ENCODE results near the gene NAA25.

The NAA25 gene

DNA sequence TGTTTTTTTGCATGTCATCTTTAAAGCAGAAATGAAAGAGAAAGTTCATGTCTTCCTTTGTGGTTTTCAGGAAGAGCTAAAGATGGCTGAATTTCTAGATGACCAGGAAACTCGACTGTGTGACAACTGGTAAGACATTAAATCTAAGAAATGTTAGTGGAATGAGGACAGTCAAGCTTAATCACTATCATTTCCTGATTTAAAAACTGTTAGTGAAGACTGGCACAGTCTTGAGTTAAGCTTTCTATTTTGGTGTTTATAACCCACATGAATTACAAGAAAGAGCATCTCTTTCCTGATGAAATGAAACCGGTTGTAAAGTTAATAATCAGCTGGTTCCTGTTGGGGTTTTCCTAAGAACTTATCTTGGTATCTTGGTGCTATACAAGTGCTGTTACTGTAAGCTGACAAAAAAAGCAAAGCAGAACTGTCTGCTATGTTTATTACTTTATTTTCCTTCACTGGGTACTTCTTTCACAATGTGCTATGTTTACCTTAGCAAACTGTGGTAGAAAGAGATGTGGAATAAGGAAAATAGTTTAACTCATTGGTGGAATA lies 21.9 kb upstream of the NAA25 start:
- Histone ChIP-seq H3K79me1 (ENCODE audit: low read depth, low read length) (no peaks in the 10 kb centered on the region), H3K4me1 (ENCODE audit: control insufficient read depth in 2 of 2, insufficient read depth in 1 of 2, low read depth in 1 of 2, low read length in 2 of 2) (peaks cover 2 to 3% of the 10 kb centered on the region in 2 donors), H2BK12ac (ENCODE audit: low read length) (no peak overlapping the region), H3K9me3 (replicated peaks in 1 of 2; ENCODE audit: control insufficient read depth in 2 of 2, insufficient read depth in 1 of 2, low read depth in 1 of 2, low read length in 2 of 2) (no peaks in the 10 kb centered on the region), H3K14ac (ENCODE audit: low read length) (no peak overlapping the region), H3K4me3 (ENCODE audit: low read length in 2 of 2) (no peak overlapping the region), H3K4me2 (ENCODE audit: insufficient read depth, low read length, poor library complexity, severe bottlenecking) (no peak overlapping the region), H4K91ac (ENCODE audit: low read depth, low read length, poor library complexity) (no peak overlapping the region), H2BK15ac (ENCODE audit: low read length) (no peak overlapping the region), H2AFZ (ENCODE audit: low read length) (no peak overlapping the region), H4K8ac (ENCODE audit: low read depth, low read length) (no peak overlapping the region), H3K27me3 (ENCODE audit: control insufficient read depth in 3 of 3, insufficient read depth in 3 of 3, low read depth in 1 of 3, low read length in 3 of 3) (no peaks in the 10 kb centered on the region), H3K36me3 (replicated peaks in 1 of 2; ENCODE audit: control insufficient read depth in 2 of 2, insufficient read depth in 2 of 2, low read length in 2 of 2) (peaks cover 4 to 29% of the 10 kb centered on the region in 2 donors), H2BK120ac (ENCODE audit: low read depth, low read length) (no peak overlapping the region), H3K18ac (ENCODE audit: low read length) (no peak overlapping the region), H3K4ac (ENCODE audit: low read length) (no peak overlapping the region), H3K27ac (replicated peaks; ENCODE audit: low read length) (no peak overlapping the region), H2BK5ac (ENCODE audit: low read length) (no peak overlapping the region), H3K9ac (ENCODE audit: low read depth, low read length, poor library complexity) (no peak overlapping the region), H3K23ac (ENCODE audit: low read depth, low read length, poor library complexity) (no peak overlapping the region), H2AK5ac (ENCODE audit: low read depth, low read length) (no peak overlapping the region)
- no peak for DNase-seq (ENCODE audit: low spot score)
- no CpG with 5 or more reads among the region's 2 CpGs for WGBS, 2 donors (ENCODE audit: extremely low coverage in 2 of 2, insufficient read length in 2 of 2, insufficient replicate concordance in 1 of 2)

- H3K4me2 ChIP-seq (ENCODE audit: insufficient read depth, low read length, poor library complexity, severe bottlenecking) = no peak overlapping the region
- H3K9ac ChIP-seq (ENCODE audit: low read depth, low read length, poor library complexity) = no peak overlapping the region
- H2BK120ac ChIP-seq (ENCODE audit: low read depth, low read length) = no peak overlapping the region
- H3K4me3 ChIP-seq (ENCODE audit: low read length in 2 of 2) = no peak overlapping the region
- H3K9me3 ChIP-seq (replicated peaks in 1 of 2; ENCODE audit: control insufficient read depth in 2 of 2, insufficient read depth in 1 of 2, low read depth in 1 of 2, low read length in 2 of 2) = no peaks in the 10 kb centered on the region
- H4K8ac ChIP-seq (ENCODE audit: low read depth, low read length) = no peak overlapping the region
- no peaks in the 10 kb centered on the region for H3K27me3 ChIP-seq (ENCODE audit: control insufficient read depth in 3 of 3, insufficient read depth in 3 of 3, low read depth in 1 of 3, low read length in 3 of 3)
- no peak overlapping the region for H2AK5ac ChIP-seq (ENCODE audit: low read depth, low read length)
- no peak overlapping the region for H3K18ac ChIP-seq (ENCODE audit: low read length)
- H2BK15ac ChIP-seq (ENCODE audit: low read length) = no peak overlapping the region
- H3K23ac ChIP-seq (ENCODE audit: low read depth, low read length, poor library complexity) = no peak overlapping the region
- no peak overlapping the region for H3K14ac ChIP-seq (ENCODE audit: low read length)
- no peak overlapping the region for H4K91ac ChIP-seq (ENCODE audit: low read depth, low read length, poor library complexity)
- no peak overlapping the region for H3K4ac ChIP-seq (ENCODE audit: low read length)
- H3K79me1 ChIP-seq (ENCODE audit: low read depth, low read length) = no peaks in the 10 kb centered on the region
- WGBS, 2 donors (ENCODE audit: extremely low coverage in 2 of 2, insufficient read length in 2 of 2, insufficient replicate concordance in 1 of 2) = no CpG with 5 or more reads among the region's 7 CpGs
- DNase-seq (ENCODE audit: low spot score) = no peak
- H3K36me3 ChIP-seq (replicated peaks in 1 of 2; ENCODE audit: control insufficient read depth in 2 of 2, insufficient read depth in 2 of 2, low read length in 2 of 2) = peaks cover 0 to 17% of the 10 kb centered on the region in 2 donors
- no peak overlapping the region for H2AFZ ChIP-seq (ENCODE audit: low read length)
- no peak overlapping the region for H2BK5ac ChIP-seq (ENCODE audit: low read length)
- H3K27ac ChIP-seq (replicated peaks; ENCODE audit: low read length) = no peak overlapping the region
- H3K4me1 ChIP-seq (ENCODE audit: control insufficient read depth in 2 of 2, insufficient read depth in 1 of 2, low read depth in 1 of 2, low read length in 2 of 2) = peaks cover 3 to 9% of the 10 kb centered on the region in 2 donors
- no peak overlapping the region for H2BK12ac ChIP-seq (ENCODE audit: low read length)
Measured at GRCh38 chr12:112126911-112127310, 18.3 kb upstream of the NAA25 start.

DNA sequence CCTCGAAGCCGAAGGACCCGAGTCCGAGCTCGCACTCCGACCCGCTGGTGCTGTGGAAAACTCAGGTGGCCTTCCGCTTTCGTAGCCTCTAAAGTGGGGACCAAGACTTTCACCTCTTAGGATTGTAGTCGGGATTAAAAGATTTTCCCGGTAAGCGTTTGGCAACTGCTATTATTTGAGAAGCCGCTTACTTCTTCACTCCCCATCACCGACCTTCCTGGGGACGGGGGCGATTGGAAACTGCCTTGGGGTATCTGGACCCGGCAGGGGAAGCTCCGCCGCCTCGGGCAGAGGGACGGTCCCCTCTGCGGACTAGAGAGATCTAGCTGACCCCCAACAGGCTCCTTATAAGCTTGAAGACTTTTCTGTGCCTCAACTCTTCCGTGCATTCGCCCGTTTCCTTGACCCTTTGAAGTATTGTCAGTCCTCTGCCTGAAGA lies 17.4 kb upstream of the NAA25 start:
- no peak for DNase-seq (ENCODE audit: low spot score)
- no peaks in the 10 kb centered on the region for H3K9me3 ChIP-seq (replicated peaks in 1 of 2; ENCODE audit: control insufficient read depth in 2 of 2, insufficient read depth in 1 of 2, low read depth in 1 of 2, low read length in 2 of 2)
- peaks cover 0 to 8% of the 10 kb centered on the region in 2 donors for H3K36me3 ChIP-seq (replicated peaks in 1 of 2; ENCODE audit: control insufficient read depth in 2 of 2, insufficient read depth in 2 of 2, low read length in 2 of 2)
- H4K8ac ChIP-seq (ENCODE audit: low read depth, low read length) = no peak overlapping the region
- peak overlapping the region; percentile 97 for H3K9ac ChIP-seq (ENCODE audit: low read depth, low read length, poor library complexity)
- H3K27me3 ChIP-seq (ENCODE audit: control insufficient read depth in 3 of 3, insufficient read depth in 3 of 3, low read depth in 1 of 3, low read length in 3 of 3) = no peaks in the 10 kb centered on the region
- H3K14ac ChIP-seq (ENCODE audit: low read length) = no peak overlapping the region
- peak overlapping the region; percentile 15 for H3K18ac ChIP-seq (ENCODE audit: low read length)
- H2AFZ ChIP-seq (ENCODE audit: low read length) = peak overlapping the region; percentile 90
- H2BK120ac ChIP-seq (ENCODE audit: low read depth, low read length) = no peak overlapping the region
- H3K23ac ChIP-seq (ENCODE audit: low read depth, low read length, poor library complexity) = no peak overlapping the region
- no peak overlapping the region for H3K4ac ChIP-seq (ENCODE audit: low read length)
- no peak overlapping the region for H3K27ac ChIP-seq (replicated peaks; ENCODE audit: low read length)
- H2BK12ac ChIP-seq (ENCODE audit: low read length) = no peak overlapping the region
- peak overlapping the region; percentile 94 for H3K4me2 ChIP-seq (ENCODE audit: insufficient read depth, low read length, poor library complexity, severe bottlenecking)
- H2AK5ac ChIP-seq (ENCODE audit: low read depth, low read length) = no peak overlapping the region
- H3K4me1 ChIP-seq (ENCODE audit: control insufficient read depth in 2 of 2, insufficient read depth in 1 of 2, low read depth in 1 of 2, low read length in 2 of 2) = peaks cover 5 to 9% of the 10 kb centered on the region in 2 donors
- H3K4me3 ChIP-seq (ENCODE audit: low read length in 2 of 2) = peak overlapping the region; percentile 77 to 91
- WGBS, 2 donors (ENCODE audit: extremely low coverage in 2 of 2, insufficient read length in 2 of 2, insufficient replicate concordance in 1 of 2) = no CpG with 5 or more reads among the region's 25 CpGs
- H2BK5ac ChIP-seq (ENCODE audit: low read length) = no peak overlapping the region
- no peak overlapping the region for H4K91ac ChIP-seq (ENCODE audit: low read depth, low read length, poor library complexity)
- no peaks in the 10 kb centered on the region for H3K79me1 ChIP-seq (ENCODE audit: low read depth, low read length)
- no peak overlapping the region for H2BK15ac ChIP-seq (ENCODE audit: low read length)

GRCh38 chr12:112125250-112125999 lies 16.8 kb upstream of the NAA25 start, which contains the start of gene TRAFD1:
TRAFD1 (plus strand) TSS chr12:112125560; CDS start chr12:112130523, 4,963 bp downstream.
- Histone ChIP-seq H3K18ac (ENCODE audit: low read length) (peak within 1 kb of the TSS; percentile 82), H3K4me2 (ENCODE audit: insufficient read depth, low read length, poor library complexity, severe bottlenecking) (peak within 1 kb of the TSS; percentile 94), H3K23ac (ENCODE audit: low read depth, low read length, poor library complexity) (peak within 1 kb of the TSS; percentile 76), H4K91ac (ENCODE audit: low read depth, low read length, poor library complexity) (no peak within 1 kb of the TSS), H3K4ac (ENCODE audit: low read length) (no peak within 1 kb of the TSS), H2BK120ac (ENCODE audit: low read depth, low read length) (no peak within 1 kb of the TSS), H3K14ac (ENCODE audit: low read length) (no peak within 1 kb of the TSS), H4K8ac (ENCODE audit: low read depth, low read length) (no peak within 1 kb of the TSS), H2BK5ac (ENCODE audit: low read length) (no peak within 1 kb of the TSS), H2AFZ (ENCODE audit: low read length) (peak within 1 kb of the TSS; percentile 90), H3K36me3 (replicated peaks in 1 of 2; ENCODE audit: control insufficient read depth in 2 of 2, insufficient read depth in 2 of 2, low read length in 2 of 2) (peaks cover 0 to 2% of the 10 kb centered on the region in 2 donors), H3K27ac (replicated peaks; ENCODE audit: low read length) (no peak within 1 kb of the TSS), H3K79me1 (ENCODE audit: low read depth, low read length) (no peaks in the 10 kb centered on the region), H2BK15ac (ENCODE audit: low read length) (no peak within 1 kb of the TSS), H3K9me3 (replicated peaks in 1 of 2; ENCODE audit: control insufficient read depth in 2 of 2, insufficient read depth in 1 of 2, low read depth in 1 of 2, low read length in 2 of 2) (no peaks in the 10 kb centered on the region), H2AK5ac (ENCODE audit: low read depth, low read length) (no peak within 1 kb of the TSS), H3K9ac (ENCODE audit: low read depth, low read length, poor library complexity) (peak within 1 kb of the TSS; percentile 97), H2BK12ac (ENCODE audit: low read length) (no peak within 1 kb of the TSS), H3K4me3 (ENCODE audit: low read length in 2 of 2) (peak within 1 kb of the TSS; percentile 77 to 91), H3K27me3 (ENCODE audit: control insufficient read depth in 3 of 3, insufficient read depth in 3 of 3, low read depth in 1 of 3, low read length in 3 of 3) (no peaks in the 10 kb centered on the region), H3K4me1 (ENCODE audit: control insufficient read depth in 2 of 2, insufficient read depth in 1 of 2, low read depth in 1 of 2, low read length in 2 of 2) (peaks cover 5 to 9% of the 10 kb centered on the region in 2 donors)
- WGBS, 2 donors (ENCODE audit: extremely low coverage in 2 of 2, insufficient read length in 2 of 2, insufficient replicate concordance in 1 of 2) = no CpG with 5 or more reads among the region's 63 CpGs
- DNase-seq (ENCODE audit: low spot score) = peak; percentile 95

Data from neuronal stem cell (in vitro differentiated cells).